H1 (cell line): ENCODE data around the gene ING4. TPM values are rescaled to one million over a fixed set of nuclear protein-coding genes. Genes with fewer than 3 reads are reported as not detected.

ENCODE experiments used
- BRCA1 ChIP-seq: IDR thresholded peaks from 2 replicates; pipeline ENCODE4 v1.6.1; 2012; ENCODE audit warnings: low read depth, low read length, improper control_type of control experiment
- CBX5 ChIP-seq: fragments of 300-800, 300-1000 bp; sonication (generic); IDR thresholded peaks from 2 replicates; pipeline ENCODE4 v1.7.1; 2016; ENCODE audit warnings: antibody characterized with exemption, low read length, low read depth
- CHD2 ChIP-seq: IDR thresholded peaks from 2 replicates; pipeline ENCODE4 v1.6.1; 2012; ENCODE audit warnings: low read length, improper control_type of control experiment
- EP300 ChIP-seq, 2 experiments: IDR thresholded peaks; 1 replicate in 1 of 2; 2 replicates in 1 of 2; pipeline ENCODE4 v1.6.1; 2011 to 2012; ENCODE audit warnings: low read depth in 2 of 2, low read length in 2 of 2, mild to moderate bottlenecking in 2 of 2, borderline replicate concordance in 1 of 2, inconsistent platforms in 1 of 2, moderate library complexity in 1 of 2
- MAFK ChIP-seq: IDR thresholded peaks from 2 replicates; pipeline ENCODE4 v1.6.1; 2012; ENCODE audit warnings: low read depth, mild to moderate bottlenecking, improper control_type of control experiment, low read length
- SP2 ChIP-seq: IDR thresholded peaks from 2 replicates; pipeline ENCODE4 v1.6.1; 2012; ENCODE audit warnings: mild to moderate bottlenecking, low read length, inconsistent platforms
- SUZ12 ChIP-seq: fragments of 200-600 bp; sonication (generic); IDR thresholded peaks from 2 replicates; pipeline ENCODE4 v1.6.1; 2012; ENCODE audit warnings: mild to moderate bottlenecking, inconsistent platforms, low read length, moderate library complexity, mixed read lengths
- polyA plus RNA-seq, 7 experiments: library from polyadenylated mRNA; depleted of rRNA in 3 of 7; stranded (reverse) in 5 of 7; unstranded in 2 of 7; fragments of >200 nt in 5 of 7; fragments of 200-250 nt in 2 of 7; gene quantifications; 1 replicate in 5 of 7; 2 replicates in 1 of 7; 4 replicates in 1 of 7; pipeline versions ENCODE4 v1.2.1 to v1.2.3, GENCODE V29; 2011 to 2013; ENCODE audit warnings: missing spikeins in 2 of 7, mixed read lengths in 2 of 7
- total RNA-seq: library from RNA; stranded (reverse); fragmentation: NEBNext Ultra II Directional; extraction: Animal tissue kit (Norgen Biotek cat#: 25700); gene quantifications from 2 replicates; pipeline ENCODE4 v1.2.1, GENCODE V29; 2021
- TF ChIP-seq, protein P1 (sequence below): fragments of 300-600 bp; sonication (generic); IDR thresholded peaks from 2 replicates; pipeline ENCODE4 v1.7.1; 2012; ENCODE audit warnings: low read length, moderate library complexity, mild to moderate bottlenecking, inconsistent platforms; ENCODE audit not compliant: insufficient replicate concordance
- TF ChIP-seq, protein P2 (sequence below): IDR thresholded peaks from 2 replicates; pipeline ENCODE4 v1.6.1; 2012; ENCODE audit warnings: inconsistent platforms

ING4 gene
- total and polyA plus RNA-seq, 2 of the 8 experiments (the other 6 are each of a cell fraction or from before 2014, with no cell fraction given) = 22.9 to 28.6 TPM

DNA sequence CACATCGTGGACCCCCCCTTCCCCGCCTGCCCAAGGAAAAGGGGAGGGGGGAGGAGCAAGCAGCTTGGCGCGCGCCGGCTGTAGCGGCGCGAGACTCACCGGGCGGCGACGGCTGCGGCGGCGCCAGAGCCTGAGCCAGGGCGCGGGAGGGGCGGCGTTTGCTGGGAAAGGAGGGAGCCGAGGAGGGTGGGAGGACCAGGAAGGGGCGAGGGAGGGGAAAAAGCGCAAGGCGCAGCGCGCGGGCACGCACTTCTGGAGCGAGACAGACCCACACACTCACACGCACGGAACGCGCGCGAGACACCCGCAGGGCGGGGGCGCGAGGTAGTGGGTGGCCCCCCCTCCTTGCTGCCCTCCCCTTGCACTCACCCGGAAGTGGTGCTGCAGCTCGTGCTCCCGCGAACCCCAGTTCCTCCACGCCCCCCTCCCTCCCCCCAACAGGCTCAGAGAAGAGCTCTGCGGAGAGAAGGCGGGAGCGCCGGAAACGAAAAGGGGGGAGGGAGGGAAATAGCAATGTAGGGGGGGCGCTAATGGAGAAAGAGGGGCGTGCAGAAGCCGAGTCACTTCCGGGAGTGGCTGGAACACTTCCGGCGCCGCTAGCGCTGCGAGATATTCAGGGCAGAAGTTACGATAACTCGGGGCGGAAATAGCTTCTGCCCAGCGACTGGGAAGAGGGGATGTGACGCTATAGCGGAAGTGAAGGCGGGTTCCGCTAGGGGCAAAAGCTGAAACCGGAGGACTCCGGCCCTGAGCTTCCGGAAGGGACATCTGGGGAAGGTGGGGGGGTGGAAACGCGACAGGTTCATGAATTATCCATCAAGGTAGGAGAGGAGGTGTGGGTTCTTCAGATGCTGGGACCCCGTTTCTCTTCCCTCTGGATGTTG lies 26.3 kb upstream of the ING4 start, which contains the start of gene ZNF384 (continued):
- TF ChIP-seq, protein P1, sequence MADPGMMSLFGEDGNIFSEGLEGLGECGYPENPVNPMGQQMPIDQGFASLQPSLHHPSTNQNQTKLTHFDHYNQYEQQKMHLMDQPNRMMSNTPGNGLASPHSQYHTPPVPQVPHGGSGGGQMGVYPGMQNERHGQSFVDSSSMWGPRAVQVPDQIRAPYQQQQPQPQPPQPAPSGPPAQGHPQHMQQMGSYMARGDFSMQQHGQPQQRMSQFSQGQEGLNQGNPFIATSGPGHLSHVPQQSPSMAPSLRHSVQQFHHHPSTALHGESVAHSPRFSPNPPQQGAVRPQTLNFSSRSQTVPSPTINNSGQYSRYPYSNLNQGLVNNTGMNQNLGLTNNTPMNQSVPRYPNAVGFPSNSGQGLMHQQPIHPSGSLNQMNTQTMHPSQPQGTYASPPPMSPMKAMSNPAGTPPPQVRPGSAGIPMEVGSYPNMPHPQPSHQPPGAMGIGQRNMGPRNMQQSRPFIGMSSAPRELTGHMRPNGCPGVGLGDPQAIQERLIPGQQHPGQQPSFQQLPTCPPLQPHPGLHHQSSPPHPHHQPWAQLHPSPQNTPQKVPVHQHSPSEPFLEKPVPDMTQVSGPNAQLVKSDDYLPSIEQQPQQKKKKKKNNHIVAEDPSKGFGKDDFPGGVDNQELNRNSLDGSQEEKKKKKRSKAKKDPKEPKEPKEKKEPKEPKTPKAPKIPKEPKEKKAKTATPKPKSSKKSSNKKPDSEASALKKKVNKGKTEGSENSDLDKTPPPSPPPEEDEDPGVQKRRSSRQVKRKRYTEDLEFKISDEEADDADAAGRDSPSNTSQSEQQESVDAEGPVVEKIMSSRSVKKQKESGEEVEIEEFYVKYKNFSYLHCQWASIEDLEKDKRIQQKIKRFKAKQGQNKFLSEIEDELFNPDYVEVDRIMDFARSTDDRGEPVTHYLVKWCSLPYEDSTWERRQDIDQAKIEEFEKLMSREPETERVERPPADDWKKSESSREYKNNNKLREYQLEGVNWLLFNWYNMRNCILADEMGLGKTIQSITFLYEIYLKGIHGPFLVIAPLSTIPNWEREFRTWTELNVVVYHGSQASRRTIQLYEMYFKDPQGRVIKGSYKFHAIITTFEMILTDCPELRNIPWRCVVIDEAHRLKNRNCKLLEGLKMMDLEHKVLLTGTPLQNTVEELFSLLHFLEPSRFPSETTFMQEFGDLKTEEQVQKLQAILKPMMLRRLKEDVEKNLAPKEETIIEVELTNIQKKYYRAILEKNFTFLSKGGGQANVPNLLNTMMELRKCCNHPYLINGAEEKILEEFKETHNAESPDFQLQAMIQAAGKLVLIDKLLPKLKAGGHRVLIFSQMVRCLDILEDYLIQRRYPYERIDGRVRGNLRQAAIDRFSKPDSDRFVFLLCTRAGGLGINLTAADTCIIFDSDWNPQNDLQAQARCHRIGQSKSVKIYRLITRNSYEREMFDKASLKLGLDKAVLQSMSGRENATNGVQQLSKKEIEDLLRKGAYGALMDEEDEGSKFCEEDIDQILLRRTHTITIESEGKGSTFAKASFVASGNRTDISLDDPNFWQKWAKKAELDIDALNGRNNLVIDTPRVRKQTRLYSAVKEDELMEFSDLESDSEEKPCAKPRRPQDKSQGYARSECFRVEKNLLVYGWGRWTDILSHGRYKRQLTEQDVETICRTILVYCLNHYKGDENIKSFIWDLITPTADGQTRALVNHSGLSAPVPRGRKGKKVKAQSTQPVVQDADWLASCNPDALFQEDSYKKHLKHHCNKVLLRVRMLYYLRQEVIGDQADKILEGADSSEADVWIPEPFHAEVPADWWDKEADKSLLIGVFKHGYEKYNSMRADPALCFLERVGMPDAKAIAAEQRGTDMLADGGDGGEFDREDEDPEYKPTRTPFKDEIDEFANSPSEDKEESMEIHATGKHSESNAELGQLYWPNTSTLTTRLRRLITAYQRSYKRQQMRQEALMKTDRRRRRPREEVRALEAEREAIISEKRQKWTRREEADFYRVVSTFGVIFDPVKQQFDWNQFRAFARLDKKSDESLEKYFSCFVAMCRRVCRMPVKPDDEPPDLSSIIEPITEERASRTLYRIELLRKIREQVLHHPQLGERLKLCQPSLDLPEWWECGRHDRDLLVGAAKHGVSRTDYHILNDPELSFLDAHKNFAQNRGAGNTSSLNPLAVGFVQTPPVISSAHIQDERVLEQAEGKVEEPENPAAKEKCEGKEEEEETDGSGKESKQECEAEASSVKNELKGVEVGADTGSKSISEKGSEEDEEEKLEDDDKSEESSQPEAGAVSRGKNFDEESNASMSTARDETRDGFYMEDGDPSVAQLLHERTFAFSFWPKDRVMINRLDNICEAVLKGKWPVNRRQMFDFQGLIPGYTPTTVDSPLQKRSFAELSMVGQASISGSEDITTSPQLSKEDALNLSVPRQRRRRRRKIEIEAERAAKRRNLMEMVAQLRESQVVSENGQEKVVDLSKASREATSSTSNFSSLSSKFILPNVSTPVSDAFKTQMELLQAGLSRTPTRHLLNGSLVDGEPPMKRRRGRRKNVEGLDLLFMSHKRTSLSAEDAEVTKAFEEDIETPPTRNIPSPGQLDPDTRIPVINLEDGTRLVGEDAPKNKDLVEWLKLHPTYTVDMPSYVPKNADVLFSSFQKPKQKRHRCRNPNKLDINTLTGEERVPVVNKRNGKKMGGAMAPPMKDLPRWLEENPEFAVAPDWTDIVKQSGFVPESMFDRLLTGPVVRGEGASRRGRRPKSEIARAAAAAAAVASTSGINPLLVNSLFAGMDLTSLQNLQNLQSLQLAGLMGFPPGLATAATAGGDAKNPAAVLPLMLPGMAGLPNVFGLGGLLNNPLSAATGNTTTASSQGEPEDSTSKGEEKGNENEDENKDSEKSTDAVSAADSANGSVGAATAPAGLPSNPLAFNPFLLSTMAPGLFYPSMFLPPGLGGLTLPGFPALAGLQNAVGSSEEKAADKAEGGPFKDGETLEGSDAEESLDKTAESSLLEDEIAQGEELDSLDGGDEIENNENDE = no peak
- peak in 1 of 2 experiments; percentile 62; a peak in 1 of 3 replicates for TF ChIP-seq EP300 (IDR thresholded peaks at IDR 0.05; ENCODE audit: borderline replicate concordance in 1 of 2, low read depth in 2 of 2, low read length in 2 of 2)
- no peak for TF ChIP-seq SP2
- TF ChIP-seq SUZ12 = no peak
- TF ChIP-seq CHD2 = peak; percentile 13
- no peak for TF ChIP-seq CBX5
- no peak for TF ChIP-seq MAFK
- TF ChIP-seq, protein P2, sequence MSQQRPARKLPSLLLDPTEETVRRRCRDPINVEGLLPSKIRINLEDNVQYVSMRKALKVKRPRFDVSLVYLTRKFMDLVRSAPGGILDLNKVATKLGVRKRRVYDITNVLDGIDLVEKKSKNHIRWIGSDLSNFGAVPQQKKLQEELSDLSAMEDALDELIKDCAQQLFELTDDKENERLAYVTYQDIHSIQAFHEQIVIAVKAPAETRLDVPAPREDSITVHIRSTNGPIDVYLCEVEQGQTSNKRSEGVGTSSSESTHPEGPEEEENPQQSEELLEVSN = no peak
- 0 out of 2 replicates have a peak, but pooled peaks have one; percentile 16 for TF ChIP-seq BRCA1
